ENCODE results near the gene ATRX.
"Not testable (repeated sequence)": the region's sequence is repeated elsewhere in the genome, so short reads cannot be mapped to it uniquely, and the experiment has no call there.

The ATRX gene

GRCh38 chrX:77527233-77528001 lies 258.6 kb downstream of the ATRX start:
- peaks cover 69% of the 10 kb centered on the region for H3K27me3 ChIP-seq
- no peaks in the 10 kb centered on the region for H3K4me1 ChIP-seq
- peaks cover 34% of the 10 kb centered on the region for H3K36me3 ChIP-seq
- no peak for TF ChIP-seq Cebpa-rat (IDR thresholded peaks at IDR 0.05)
- H3K4me3 ChIP-seq: no peak overlapping the region
- no peak overlapping the region for H3K4me2 ChIP-seq
- H3K9ac ChIP-seq: no peak overlapping the region
- H3K9me3 ChIP-seq: peaks cover 17% of the 10 kb centered on the region
- no peak overlapping the region for H3K27ac ChIP-seq
- 0 out of 2 replicates have a peak, but pooled peaks cover 28% of the 10 kb centered on the region for H4K20me1 ChIP-seq

- TF ChIP-seq Cebpa-rat (IDR thresholded peaks at IDR 0.05): no peak
- Histone ChIP-seq H3K36me3 (peaks cover 48% of the 10 kb centered on the region), H3K27me3 (peaks cover 29% of the 10 kb centered on the region; the same call in 1 of the 2 replicates), H3K4me3 (no peak overlapping the region), H3K27ac (no peak overlapping the region), H3K9me3 (peaks cover 30% of the 10 kb centered on the region), H3K4me1 (no peaks in the 10 kb centered on the region), H4K20me1 (no peaks in the 10 kb centered on the region), H3K9ac (no peak overlapping the region), H3K4me2 (no peak overlapping the region)
Measured at GRCh38 chrX:77519765-77520164, 266.3 kb downstream of the ATRX start.

GRCh38 chrX:77514177-77514576 lies 271.8 kb downstream of the ATRX start:
- peaks cover 8% of the 10 kb centered on the region; the same call in 1 of the 2 replicates for H4K20me1 ChIP-seq

GRCh38 chrX:77510007-77510406 lies 276.0 kb downstream of the ATRX start:
- Histone ChIP-seq H3K36me3 (peaks cover 62% of the 10 kb centered on the region), H3K27ac (no peak overlapping the region), H3K27me3 (peaks cover 50% of the 10 kb centered on the region), H4K20me1 (peaks cover 8% of the 10 kb centered on the region; the same call in 1 of the 2 replicates), H3K9me3 (peaks cover 14% of the 10 kb centered on the region), H3K4me3 (no peak overlapping the region), H3K4me2 (no peak overlapping the region), H3K9ac (no peak overlapping the region), H3K4me1 (no peaks in the 10 kb centered on the region)
- TF ChIP-seq Cebpa-rat (IDR thresholded peaks at IDR 0.05): no peak

More at GRCh38 chrX:77514177-77514576, 271.8 kb downstream of the ATRX start:
- Histone ChIP-seq H3K27ac (no peak overlapping the region), H3K4me3 (no peak overlapping the region), H3K9me3 (peaks cover 32% of the 10 kb centered on the region), H3K36me3 (peaks cover 63% of the 10 kb centered on the region), H3K27me3 (peaks cover 33% of the 10 kb centered on the region), H3K9ac (no peak overlapping the region), H3K4me1 (no peaks in the 10 kb centered on the region), H3K4me2 (no peak overlapping the region)
- no peak for TF ChIP-seq Cebpa-rat (IDR thresholded peaks at IDR 0.05)

GRCh38 chrX:77505227-77505626 lies 280.8 kb downstream of the ATRX start:
- Histone ChIP-seq H3K27me3 (peaks cover 33% of the 10 kb centered on the region), H3K9me3 (no peaks in the 10 kb centered on the region), H3K4me1 (no peaks in the 10 kb centered on the region), H3K4me3 (no peak overlapping the region), H4K20me1 (no peaks in the 10 kb centered on the region), H3K4me2 (no peak overlapping the region), H3K36me3 (peaks cover 26% of the 10 kb centered on the region), H3K9ac (no peak overlapping the region), H3K27ac (no peak overlapping the region)
- no peak for TF ChIP-seq Cebpa-rat (IDR thresholded peaks at IDR 0.05)

- Histone ChIP-seq H3K9ac (no peak overlapping the region), H3K9me3 (no peaks in the 10 kb centered on the region), H3K36me3 (peaks cover 8% of the 10 kb centered on the region; the same call in 1 of the 2 replicates), H3K4me3 (no peak overlapping the region), H3K27ac (no peak overlapping the region), H4K20me1 (no peaks in the 10 kb centered on the region), H3K4me1 (no peaks in the 10 kb centered on the region), H3K27me3 (peaks cover 28% of the 10 kb centered on the region), H3K4me2 (no peak overlapping the region)
- no peak for TF ChIP-seq Cebpa-rat (IDR thresholded peaks at IDR 0.05)
Measured at GRCh38 chrX:77502951-77503525, 283.0 kb downstream of the ATRX start.

- H3K4me3 ChIP-seq, H3K4me2 ChIP-seq, H3K9ac ChIP-seq, H4K20me1 ChIP-seq, H3K4me1 ChIP-seq, H3K36me3 ChIP-seq, H3K27ac ChIP-seq, H3K9me3 ChIP-seq: not testable (repeated sequence)
- peaks cover 31% of the 10 kb centered on the region for H3K27me3 ChIP-seq
Measured at GRCh38 chrX:77500164-77500563, 285.9 kb downstream of the ATRX start.

GRCh38 chrX:77493677-77494553 lies 292.1 kb downstream of the ATRX start:
- no peak overlapping the region for H3K4me2 ChIP-seq

GRCh38 chrX:77484045-77484444 lies 302.0 kb downstream of the ATRX start:
- Histone ChIP-seq H3K4me1 (no peaks in the 10 kb centered on the region), H3K4me3 (no peak overlapping the region), H3K9ac (no peak overlapping the region), H3K27me3 (peaks cover 5% of the 10 kb centered on the region; the same call in 1 of the 2 replicates), H3K36me3 (no peaks in the 10 kb centered on the region), H3K4me2 (no peak overlapping the region), H3K27ac (no peak overlapping the region), H3K9me3 (peaks cover 39% of the 10 kb centered on the region), H4K20me1 (no peaks in the 10 kb centered on the region)
- no peak for TF ChIP-seq Cebpa-rat (IDR thresholded peaks at IDR 0.05)

More at GRCh38 chrX:77493677-77494553, 292.1 kb downstream of the ATRX start:
- Histone ChIP-seq H3K9ac (no peak overlapping the region), H3K4me1 (no peaks in the 10 kb centered on the region), H4K20me1 (no peaks in the 10 kb centered on the region), H3K4me3 (no peak overlapping the region), H3K36me3 (no peaks in the 10 kb centered on the region), H3K9me3 (peaks cover 9% of the 10 kb centered on the region; the same call in 1 of the 2 replicates), H3K27me3 (peaks cover 63% of the 10 kb centered on the region), H3K27ac (no peak overlapping the region)
- TF ChIP-seq Cebpa-rat (IDR thresholded peaks at IDR 0.05): no peak
